SH-SY5Y (cell line): Measurements from ENCODE around the gene HRH3.

ENCODE experiments used
- GATA2 ChIP-seq: IDR thresholded peaks from 2 replicates; pipeline ENCODE4 v1.6.1; 2011; ENCODE audit warnings: mild to moderate bottlenecking, low read depth, low read length
- GATA3 ChIP-seq: IDR thresholded peaks from 2 replicates; pipeline ENCODE4 v1.6.1; 2011; ENCODE audit warnings: low read depth, mild to moderate bottlenecking, low read length, moderate library complexity

DNA sequence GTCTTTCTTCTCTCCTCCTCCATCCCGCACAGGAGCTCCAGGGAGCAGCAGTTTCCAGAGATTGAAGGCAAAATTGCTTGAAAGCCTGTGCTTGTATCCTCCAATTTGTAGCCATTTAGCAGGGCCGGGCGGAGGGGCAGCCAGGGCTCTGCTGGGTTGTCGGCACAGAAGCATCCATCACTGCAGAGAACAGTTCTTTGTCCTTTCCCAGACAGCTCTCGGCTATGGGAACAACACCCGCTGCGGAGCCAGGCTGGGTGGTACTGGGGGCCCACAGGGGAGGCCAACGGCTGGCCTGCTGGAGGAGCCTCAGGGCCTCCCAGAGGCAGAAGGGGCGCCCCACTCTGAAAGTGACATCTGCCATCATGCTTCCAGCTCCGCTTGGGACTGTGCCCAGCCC lies 7.8 kb downstream of the HRH3 start:
- TF ChIP-seq GATA3: no peak
- no peak for TF ChIP-seq GATA2
